Mesenchymal stem cell (in vitro differentiated cells and primary cell): ENCODE measurements around the gene ISLR2.

Experiments
- DNase-seq: peaks from one replicate; pipeline ENCODE4 v3.0.0-alpha.2; 2013
- H2AFZ ChIP-seq: one replicate; pipeline ENCODE4 v1.6.1; 2013; ENCODE audit warnings: low read depth, mild to moderate bottlenecking, control low read depth, inconsistent platforms, low read length, moderate library complexity
- H2AK5ac ChIP-seq: 2 replicates; pipeline ENCODE4 v1.6.1; 2013; ENCODE audit warnings: low read length, moderate library complexity, mild to moderate bottlenecking, inconsistent platforms; ENCODE audit not compliant: severe bottlenecking
- H2BK120ac ChIP-seq: one replicate; pipeline ENCODE4 v1.6.1; 2013; ENCODE audit warnings: low read depth, mild to moderate bottlenecking, inconsistent platforms, low read length, moderate library complexity
- H2BK12ac ChIP-seq, 2 experiments: one replicate each; pipeline ENCODE4 v1.6.1; 2013; ENCODE audit warnings: inconsistent platforms in 2 of 2, low read length in 2 of 2, mild to moderate bottlenecking in 2 of 2, moderate library complexity in 2 of 2, control low read depth in 1 of 2
- H2BK15ac ChIP-seq: one replicate; pipeline ENCODE4 v1.6.1; 2013; ENCODE audit warnings: mild to moderate bottlenecking, low read depth, inconsistent platforms; ENCODE audit not compliant: poor library complexity, severe bottlenecking
- H2BK5ac ChIP-seq: 2 replicates; pipeline ENCODE4 v1.6.1; 2013; ENCODE audit warnings: low read depth, mild to moderate bottlenecking, low read length, control low read depth, inconsistent platforms; ENCODE audit not compliant: poor library complexity, severe bottlenecking
- H3K14ac ChIP-seq, 2 experiments: one replicate each; pipeline ENCODE4 v1.6.1; 2013; ENCODE audit warnings: inconsistent platforms in 2 of 2, low read length in 2 of 2, control low read depth in 1 of 2, mild to moderate bottlenecking in 1 of 2, moderate library complexity in 1 of 2
- H3K18ac ChIP-seq, 2 experiments: one replicate each; pipeline ENCODE4 v1.6.1; 2013; ENCODE audit warnings: inconsistent platforms in 2 of 2, low read length in 2 of 2, control low read depth in 1 of 2, low read depth in 1 of 2, mild to moderate bottlenecking in 1 of 2
- H3K23ac ChIP-seq, 2 experiments: one replicate each; pipeline ENCODE4 v1.6.1; 2013; ENCODE audit warnings: inconsistent platforms in 2 of 2, low read length in 2 of 2, mild to moderate bottlenecking in 2 of 2, moderate library complexity in 2 of 2, control low read depth in 1 of 2
- H3K27ac ChIP-seq: 2 replicates; pipeline ENCODE4 v1.5.1; 2013; ENCODE audit warnings: mild to moderate bottlenecking, moderate library complexity, low read length, control low read depth, inconsistent platforms; ENCODE audit not compliant: poor library complexity, severe bottlenecking
- H3K27me3 ChIP-seq, 2 experiments: 2 replicates each; pipeline versions ENCODE4 v1.6.1 to v1.7.0; 2013; ENCODE audit warnings: low read length in 2 of 2, mild to moderate bottlenecking in 2 of 2, moderate library complexity in 2 of 2, control low read depth in 1 of 2, inconsistent platforms in 1 of 2; ENCODE audit not compliant: control insufficient read depth in 1 of 2, insufficient read depth in 1 of 2
- H3K36me3 ChIP-seq, 2 experiments: 2 replicates each; pipeline versions ENCODE4 v1.6.1 to v1.7.0; 2013; ENCODE audit warnings: low read length in 2 of 2, control low read depth in 1 of 2, inconsistent platforms in 1 of 2, low read depth in 1 of 2, mild to moderate bottlenecking in 1 of 2; ENCODE audit not compliant: insufficient read depth in 2 of 2, control insufficient read depth in 1 of 2
- H3K4ac ChIP-seq, 2 experiments: one replicate each; pipeline ENCODE4 v1.6.1; 2013; ENCODE audit warnings: inconsistent platforms in 2 of 2, low read length in 2 of 2, mild to moderate bottlenecking in 2 of 2, moderate library complexity in 2 of 2, control low read depth in 1 of 2, low read depth in 1 of 2
- H3K4me1 ChIP-seq: 2 replicates; pipeline ENCODE4 v1.6.1; 2013; ENCODE audit warnings: low read depth, low read length, control low read depth; ENCODE audit not compliant: control insufficient read depth, insufficient read depth
- H3K4me2 ChIP-seq: 2 replicates; pipeline ENCODE4 v1.6.1; 2013; ENCODE audit warnings: low read length, mild to moderate bottlenecking, inconsistent platforms; ENCODE audit not compliant: poor library complexity, severe bottlenecking
- H3K4me3 ChIP-seq, 2 experiments: 2 replicates each; pipeline versions ENCODE4 v1.5.1 to v1.7.0; 2013; ENCODE audit warnings: low read length in 2 of 2, mild to moderate bottlenecking in 2 of 2, control low read depth in 1 of 2, low read depth in 1 of 2; ENCODE audit not compliant: insufficient read depth in 1 of 2
- H3K79me1 ChIP-seq: replicated peaks from 2 replicates; pipeline ENCODE4 v1.6.1; 2013; ENCODE audit warnings: mild to moderate bottlenecking, control low read depth, low read length, inconsistent platforms; ENCODE audit not compliant: poor library complexity, severe bottlenecking
- H3K9ac ChIP-seq: 2 replicates; pipeline ENCODE4 v1.7.0; 2013; ENCODE audit warnings: mild to moderate bottlenecking, low read length, moderate library complexity
- H3K9me3 ChIP-seq: 2 replicates; pipeline ENCODE4 v1.7.0; 2013; ENCODE audit warnings: mild to moderate bottlenecking, low read length; ENCODE audit not compliant: control insufficient read depth
- H4K8ac ChIP-seq: one replicate; pipeline ENCODE4 v1.6.1; 2013; ENCODE audit warnings: inconsistent platforms, mild to moderate bottlenecking, low read length, moderate library complexity
- H4K91ac ChIP-seq: one replicate; pipeline ENCODE4 v1.6.1; 2013; ENCODE audit warnings: mild to moderate bottlenecking, low read length, inconsistent platforms
- WGBS: methylation state at CpG from one replicate; pipeline ENCODE4 v1.1.7; 2013; ENCODE audit warnings: mixed read lengths; 5-methylcytosine and 5-hydroxymethylcytosine counted together

ISLR2 gene

GRCh38 chr15:74122403-74123130 lies 7.8 kb upstream of the ISLR2 start:
- 38% methylated on average over 4 of the region's 5 CpGs for WGBS
- Histone ChIP-seq H2BK12ac (no peak overlapping the region), H3K79me1 (no peaks in the 10 kb centered on the region), H3K27ac (no peak overlapping the region), H4K8ac (no peak overlapping the region), H2AFZ (no peak overlapping the region), H2BK120ac (no peak overlapping the region), H3K9ac (no peak overlapping the region), H3K4ac (no peak overlapping the region), H3K9me3 (no peaks in the 10 kb centered on the region), H3K4me3 (no peak overlapping the region), H2AK5ac (no peak overlapping the region), H3K14ac (no peak overlapping the region), H3K4me2 (no peak overlapping the region), H3K4me1 (peaks cover 2% of the 10 kb centered on the region), H2BK15ac (no peak overlapping the region), H3K36me3 (no peaks in the 10 kb centered on the region), H3K18ac (no peak overlapping the region), H3K23ac (no peak overlapping the region), H3K27me3 (peaks cover 64 to 70% of the 10 kb centered on the region in 2 experiments), H4K91ac (no peak overlapping the region), H2BK5ac (no peak overlapping the region)
- DNase-seq, result no peak

DNA sequence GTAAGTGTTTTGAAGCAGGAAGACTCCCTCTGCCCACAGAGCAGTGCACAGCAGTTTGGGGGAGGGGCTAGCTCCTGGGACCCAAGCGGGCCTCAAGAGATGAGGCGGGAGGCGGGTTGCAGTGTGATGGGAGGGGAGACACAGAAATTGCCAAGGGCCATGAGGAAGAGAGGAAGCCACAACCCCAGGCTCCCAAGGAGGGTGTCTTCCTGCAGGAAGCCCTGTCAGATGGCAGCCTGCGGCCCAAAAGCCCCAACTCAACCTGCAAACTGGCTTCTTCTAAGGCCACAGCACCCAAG lies 7.3 kb upstream of the ISLR2 start:
- no peak overlapping the region for H2BK15ac ChIP-seq
- no peak overlapping the region for H3K18ac ChIP-seq
- H3K36me3 ChIP-seq, result no peaks in the 10 kb centered on the region
- no peak for DNase-seq
- no peaks in the 10 kb centered on the region for H3K9me3 ChIP-seq
- no peak overlapping the region for H4K8ac ChIP-seq
- no peak overlapping the region for H3K27ac ChIP-seq
- no peak overlapping the region for H2AK5ac ChIP-seq
- H3K4me3 ChIP-seq, result no peak overlapping the region
- H3K27me3 ChIP-seq, result peaks cover 65 to 69% of the 10 kb centered on the region in 2 experiments
- 43% methylated on average over 3 of the region's 4 CpGs for WGBS
- H3K79me1 ChIP-seq, result no peaks in the 10 kb centered on the region
- no peak overlapping the region for H3K14ac ChIP-seq
- H4K91ac ChIP-seq, result no peak overlapping the region
- no peak overlapping the region for H3K9ac ChIP-seq
- H2BK120ac ChIP-seq, result no peak overlapping the region
- H2AFZ ChIP-seq, result no peak overlapping the region
- no peak overlapping the region for H3K4me2 ChIP-seq
- H3K4me1 ChIP-seq, result peaks cover 7% of the 10 kb centered on the region
- no peak overlapping the region for H3K4ac ChIP-seq
- H2BK12ac ChIP-seq, result no peak overlapping the region
- H2BK5ac ChIP-seq, result no peak overlapping the region
- no peak overlapping the region for H3K23ac ChIP-seq

DNA sequence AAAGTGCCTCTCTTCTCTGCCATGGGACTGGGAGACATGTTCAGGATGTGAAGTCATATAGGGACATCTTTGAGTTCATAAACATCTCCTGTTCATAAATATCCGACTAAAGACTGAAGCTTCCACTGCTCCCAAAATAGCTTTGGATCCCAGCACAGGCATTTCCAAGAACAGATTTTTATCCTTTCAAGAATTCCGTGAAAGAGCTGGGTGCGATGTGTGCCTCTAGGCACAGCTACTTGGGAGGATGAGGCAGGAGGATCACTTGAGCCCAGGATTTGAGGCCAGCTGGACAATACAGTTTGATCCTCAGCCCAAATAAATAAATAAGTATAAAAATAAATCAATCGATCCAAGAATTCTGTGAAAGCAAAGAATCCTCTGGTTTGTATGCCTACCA lies 6.7 kb upstream of the ISLR2 start:
- no peak overlapping the region for H3K23ac ChIP-seq
- H3K18ac ChIP-seq, result no peak overlapping the region
- H3K4me1 ChIP-seq, result peaks cover 13% of the 10 kb centered on the region
- no peak overlapping the region for H3K4me2 ChIP-seq
- no peak overlapping the region for H3K27ac ChIP-seq
- H4K8ac ChIP-seq, result no peak overlapping the region
- H3K9ac ChIP-seq, result no peak overlapping the region
- H3K36me3 ChIP-seq, result no peaks in the 10 kb centered on the region
- WGBS, result 78% methylated on average over 3 of the region's 4 CpGs
- H3K27me3 ChIP-seq, result peaks cover 71 to 74% of the 10 kb centered on the region in 2 experiments
- no peak overlapping the region for H2BK5ac ChIP-seq
- no peak overlapping the region for H3K4me3 ChIP-seq
- H2BK12ac ChIP-seq, result no peak overlapping the region
- no peak overlapping the region for H2AK5ac ChIP-seq
- no peak overlapping the region for H2BK15ac ChIP-seq
- no peak for DNase-seq
- no peak overlapping the region for H2BK120ac ChIP-seq
- no peak overlapping the region for H3K14ac ChIP-seq
- no peak overlapping the region for H2AFZ ChIP-seq
- H3K4ac ChIP-seq, result no peak overlapping the region
- no peaks in the 10 kb centered on the region for H3K79me1 ChIP-seq
- H4K91ac ChIP-seq, result no peak overlapping the region
- H3K9me3 ChIP-seq, result no peaks in the 10 kb centered on the region

GRCh38 chr15:74124196-74124595 lies 6.2 kb upstream of the ISLR2 start:
- Histone ChIP-seq H3K4ac (no peak overlapping the region), H2AFZ (no peak overlapping the region), H2BK5ac (no peak overlapping the region), H2AK5ac (no peak overlapping the region), H3K27ac (no peak overlapping the region), H3K4me1 (peaks cover 17% of the 10 kb centered on the region), H3K18ac (no peak overlapping the region), H2BK15ac (no peak overlapping the region), H3K36me3 (no peaks in the 10 kb centered on the region), H3K79me1 (no peaks in the 10 kb centered on the region), H3K14ac (no peak overlapping the region), H3K9me3 (no peaks in the 10 kb centered on the region), H4K8ac (no peak overlapping the region), H4K91ac (no peak overlapping the region), H3K27me3 (peaks cover 75 to 80% of the 10 kb centered on the region in 2 experiments), H2BK12ac (no peak overlapping the region), H3K9ac (no peak overlapping the region), H2BK120ac (no peak overlapping the region), H3K4me2 (no peak overlapping the region), H3K23ac (no peak overlapping the region), H3K4me3 (no peak overlapping the region)
- 61% methylated on average over 3 of the region's 3 CpGs for WGBS
- DNase-seq, result no peak
